Fibroblast of lung (primary cell): ENCODE data around the gene KMT2A.

Experiments
- CTCF ChIP-seq, 2 donors: IDR thresholded peaks in 1 of 2; conservative IDR thresholded peaks in 1 of 2; 1 replicate in 1 of 2; 2 replicates in 1 of 2; pipeline ENCODE4 v1.5.1; 2011 to 2012; ENCODE audit warnings: low read length in 2 of 2, control low read depth in 1 of 2, inconsistent platforms in 1 of 2, low read depth in 1 of 2, mild to moderate bottlenecking in 1 of 2
- EZH2 ChIP-seq: IDR thresholded peaks from 2 replicates; pipeline ENCODE4 v1.5.1; 2012; ENCODE audit warnings: low read length, control low read depth, mild to moderate bottlenecking; ENCODE audit errors: missing control alignments

GRCh38 chr11:118442301-118442700 lies 6.0 kb downstream of the KMT2A start:
- TF ChIP-seq CTCF (conservative IDR thresholded peaks at IDR 0.05 in 1 of 2, IDR thresholded peaks at IDR 0.05 in 1 of 2; ENCODE audit: low read depth in 1 of 2, low read length in 2 of 2) (no peak), EZH2 (no peak)
